WTC11 (cell line): ENCODE measurements around the gene WFS1.

Source experiments
- CTCF ChIP-seq: fragments of 200-600 bp; IDR thresholded peaks from 2 replicates; pipeline ENCODE4 v1.8.0; 2022; ENCODE audit warnings: antibody characterized with exemption
- ELF4 ChIP-seq: sonication (generic); formaldehyde crosslinking; IDR thresholded peaks from 2 replicates; pipeline ENCODE4 v1.8.1; 2022; ENCODE audit warnings: low read depth, mild to moderate bottlenecking, moderate library complexity, missing genetic modification reagents
- ERG ChIP-seq: fragments of 250-450 bp; sonication (Bioruptor Pico); IDR thresholded peaks from 2 replicates; pipeline ENCODE4 v1.8.0; 2021; ENCODE audit warnings: mild to moderate bottlenecking
- ESRRA ChIP-seq: sonication (generic); formaldehyde crosslinking; IDR thresholded peaks from 2 replicates; pipeline ENCODE4 v1.8.1; 2022; ENCODE audit warnings: mild to moderate bottlenecking, missing genetic modification reagents, borderline replicate concordance
- GABPB1 ChIP-seq: sonication (generic); formaldehyde crosslinking; IDR thresholded peaks from 2 replicates; pipeline ENCODE4 v1.8.1; 2023; ENCODE audit warnings: mild to moderate bottlenecking, missing genetic modification reagents
- JUN ChIP-seq: sonication (generic); formaldehyde crosslinking; IDR thresholded peaks from 2 replicates; pipeline ENCODE4 v1.8.0; 2023; ENCODE audit warnings: mild to moderate bottlenecking, missing genetic modification reagents
- MAX ChIP-seq: sonication (generic); formaldehyde crosslinking; IDR thresholded peaks from 2 replicates; pipeline ENCODE4 v1.8.0; 2022; ENCODE audit warnings: mild to moderate bottlenecking, missing genetic modification reagents
- TCF7 ChIP-seq: sonication (generic); formaldehyde crosslinking; IDR thresholded peaks from 2 replicates; pipeline ENCODE4 v1.8.0; 2022; ENCODE audit warnings: mild to moderate bottlenecking, low read depth, missing genetic modification reagents, moderate library complexity

GRCh38 chr4:6250984-6251295, 18.7 kb upstream of the WFS1 start:
- no peak for TF ChIP-seq GABPB1
- TF ChIP-seq JUN = no peak
- TF ChIP-seq ESRRA (CRISPR knock-in tag) = no peak
- no peak for TF ChIP-seq ELF4
- no peak for TF ChIP-seq MAX (CRISPR knock-in tag)
- TF ChIP-seq TCF7 (CRISPR knock-in tag) = no peak
- TF ChIP-seq CTCF = no peak
- TF ChIP-seq ERG = no peak
